Bronchial epithelial cell (primary cell): ENCODE results near the gene CDC37. TPM values are rescaled to one million over a fixed set of nuclear protein-coding genes. Genes with fewer than 3 reads are reported as not detected.

Experiments used
- DNase-seq: peaks from one replicate; pipeline ENCODE4 v3.0.0-alpha.2; 2010; ENCODE audit warnings: low read depth
- FAIRE-seq: peaks from 2 replicates; lab custom pipeline; 2011; peaks lifted over from hg19 to GRCh38; lab: Jason Lieb, UNC
- H3K27me3 ChIP-seq: 2 replicates; pipeline ENCODE4 v1.5.1; 2011; ENCODE audit warnings: low read length; ENCODE audit not compliant: control insufficient read depth, insufficient read depth
- H3K36me3 ChIP-seq: 2 replicates; pipeline ENCODE4 v1.5.1; 2011; ENCODE audit warnings: low read length; ENCODE audit not compliant: control insufficient read depth, insufficient read depth
- H3K4me3 ChIP-seq: 2 replicates; pipeline ENCODE4 v1.5.1; 2011; ENCODE audit warnings: mild to moderate bottlenecking, low read depth, low read length, control low read depth
- total RNA-seq: library from RNA; depleted of rRNA; stranded (reverse); fragments of >200 nt; gene quantifications from 2 replicates; pipeline ENCODE4 v1.2.1, GENCODE V29; 2014
- TF ChIP-seq, protein P1 (sequence below): IDR thresholded peaks from 2 replicates; pipeline ENCODE4 v1.5.1; 2011; ENCODE audit warnings: mild to moderate bottlenecking, moderate library complexity, low read length, control low read depth, inconsistent platforms; ENCODE audit not compliant: insufficient read depth, severe bottlenecking

CDC37 gene
- total RNA-seq, 1 donor from 2014 or later = 195 TPM

- peaks cover 19% of the 10 kb centered on the region for H3K36me3 ChIP-seq
- H3K27me3 ChIP-seq = no peaks in the 10 kb centered on the region
- FAIRE-seq (peak; percentile 92), DNase-seq (no peak)
- H3K4me3 ChIP-seq = no peak overlapping the region
- TF ChIP-seq, protein P1, sequence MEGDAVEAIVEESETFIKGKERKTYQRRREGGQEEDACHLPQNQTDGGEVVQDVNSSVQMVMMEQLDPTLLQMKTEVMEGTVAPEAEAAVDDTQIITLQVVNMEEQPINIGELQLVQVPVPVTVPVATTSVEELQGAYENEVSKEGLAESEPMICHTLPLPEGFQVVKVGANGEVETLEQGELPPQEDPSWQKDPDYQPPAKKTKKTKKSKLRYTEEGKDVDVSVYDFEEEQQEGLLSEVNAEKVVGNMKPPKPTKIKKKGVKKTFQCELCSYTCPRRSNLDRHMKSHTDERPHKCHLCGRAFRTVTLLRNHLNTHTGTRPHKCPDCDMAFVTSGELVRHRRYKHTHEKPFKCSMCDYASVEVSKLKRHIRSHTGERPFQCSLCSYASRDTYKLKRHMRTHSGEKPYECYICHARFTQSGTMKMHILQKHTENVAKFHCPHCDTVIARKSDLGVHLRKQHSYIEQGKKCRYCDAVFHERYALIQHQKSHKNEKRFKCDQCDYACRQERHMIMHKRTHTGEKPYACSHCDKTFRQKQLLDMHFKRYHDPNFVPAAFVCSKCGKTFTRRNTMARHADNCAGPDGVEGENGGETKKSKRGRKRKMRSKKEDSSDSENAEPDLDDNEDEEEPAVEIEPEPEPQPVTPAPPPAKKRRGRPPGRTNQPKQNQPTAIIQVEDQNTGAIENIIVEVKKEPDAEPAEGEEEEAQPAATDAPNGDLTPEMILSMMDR = no peak
Observed at GRCh38 chr19:10395436-10395835, 7.9 kb downstream of the CDC37 start.

GRCh38 chr19:10395003-10395402 lies 8.3 kb downstream of the CDC37 start:
- peaks cover 19% of the 10 kb centered on the region for H3K36me3 ChIP-seq

DNA sequence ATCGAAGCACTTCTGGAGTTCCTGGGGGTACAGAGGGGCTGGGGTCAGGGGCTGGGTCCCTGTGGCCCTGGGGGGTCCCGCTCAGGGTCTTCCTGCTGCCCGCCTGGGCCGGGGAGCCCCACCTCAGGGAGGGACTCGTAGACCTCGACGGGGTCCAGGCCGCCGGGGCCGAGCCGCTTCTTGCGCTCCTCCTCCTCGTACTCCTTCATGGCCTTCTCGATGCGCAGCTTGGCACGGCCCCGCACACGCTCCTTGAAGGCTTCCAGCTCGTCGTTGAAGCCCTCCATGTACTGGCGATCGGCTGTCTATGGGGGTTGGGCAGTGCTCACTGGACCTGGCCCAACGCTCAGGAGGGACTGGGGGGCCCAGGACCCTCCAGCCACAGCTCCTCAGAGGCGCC lies 10.2 kb downstream of the CDC37 start:
- DNase-seq (no peak), FAIRE-seq (no peak)
- no peak overlapping the region for H3K4me3 ChIP-seq
- peaks cover 17% of the 10 kb centered on the region for H3K36me3 ChIP-seq
- H3K27me3 ChIP-seq = no peaks in the 10 kb centered on the region
- TF ChIP-seq, protein P1 = no peak

More at GRCh38 chr19:10395003-10395402, 8.3 kb downstream of the CDC37 start:
- H3K4me3 ChIP-seq = no peak overlapping the region
- H3K27me3 ChIP-seq = no peaks in the 10 kb centered on the region
- DNase-seq = no peak
- FAIRE-seq = no peak
- TF ChIP-seq, protein P1 = no peak

DNA sequence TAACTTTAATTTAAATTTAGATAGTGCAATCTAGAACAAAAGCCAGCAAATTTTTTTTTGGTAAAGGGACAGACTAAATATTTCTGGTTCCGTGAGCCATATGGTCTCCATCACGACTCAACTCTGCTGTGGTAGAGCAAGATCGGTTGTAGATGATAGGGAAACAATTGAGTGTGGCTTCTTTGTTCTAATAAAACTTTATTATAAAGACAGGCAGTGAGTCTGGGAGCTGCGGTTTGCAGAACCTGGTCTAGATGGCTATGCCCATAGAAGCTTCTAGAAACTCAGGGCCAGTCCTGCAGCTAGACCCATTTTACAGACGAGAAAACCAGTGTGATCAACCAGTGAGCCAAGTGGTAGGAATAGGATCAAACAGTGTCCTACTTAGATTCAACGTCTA lies 11.2 kb downstream of the CDC37 start:
- Histone ChIP-seq H3K27me3 (no peaks in the 10 kb centered on the region), H3K4me3 (no peak overlapping the region), H3K36me3 (peaks cover 17% of the 10 kb centered on the region)
- TF ChIP-seq, protein P1 = no peak
- DNase-seq (no peak), FAIRE-seq (no peak)

GRCh38 chr19:10390652-10391286 lies 12.6 kb downstream of the CDC37 start:
- peaks cover 13% of the 10 kb centered on the region for H3K36me3 ChIP-seq
- no peak for FAIRE-seq
- TF ChIP-seq, protein P1 = peak; percentile 92

GRCh38 chr19:10389863-10390262 lies 13.5 kb downstream of the CDC37 start:
- FAIRE-seq (no peak), DNase-seq (no peak)
- TF ChIP-seq, protein P1 = peak; percentile 21
- no peak overlapping the region for H3K4me3 ChIP-seq
- peaks cover 10% of the 10 kb centered on the region for H3K36me3 ChIP-seq
- H3K27me3 ChIP-seq = no peaks in the 10 kb centered on the region

More at GRCh38 chr19:10390652-10391286, 12.6 kb downstream of the CDC37 start:
- H3K4me3 ChIP-seq = no peak overlapping the region
- DNase-seq = peak; percentile 65
- H3K27me3 ChIP-seq = no peaks in the 10 kb centered on the region
